HG03060 (cell line): Measurements from ENCODE around the gene HBS1L.

Experiments
- ATAC-seq: cut with Tn5 transposase; IDR thresholded peaks from one replicate; pipeline ENCODE4 v1.9.1; 2021; ENCODE audit warnings: low read depth, moderate number of reproducible peaks; ENCODE audit not compliant: unreplicated experiment

Gene HBS1L

DNA sequence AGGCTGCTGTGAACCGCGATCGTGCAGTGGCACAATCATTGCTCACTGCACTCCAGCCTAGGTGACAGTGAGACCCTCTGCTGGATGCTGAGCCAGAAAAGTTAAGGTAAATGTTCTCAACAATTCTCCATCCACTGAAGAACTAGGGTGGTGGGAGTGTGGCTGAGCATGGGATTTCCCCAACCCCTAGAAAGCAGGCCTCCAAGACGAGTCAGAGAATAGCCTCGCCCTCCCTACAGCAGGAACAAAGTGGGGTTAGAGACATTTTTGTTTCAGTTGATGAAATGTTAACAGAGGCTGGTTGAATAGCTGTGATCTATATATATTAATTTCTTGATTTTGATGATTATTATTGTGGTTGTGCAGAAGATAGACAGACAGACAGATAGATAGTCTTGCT, 98.6 kb downstream of the HBS1L start:
- no peak for ATAC-seq

DNA sequence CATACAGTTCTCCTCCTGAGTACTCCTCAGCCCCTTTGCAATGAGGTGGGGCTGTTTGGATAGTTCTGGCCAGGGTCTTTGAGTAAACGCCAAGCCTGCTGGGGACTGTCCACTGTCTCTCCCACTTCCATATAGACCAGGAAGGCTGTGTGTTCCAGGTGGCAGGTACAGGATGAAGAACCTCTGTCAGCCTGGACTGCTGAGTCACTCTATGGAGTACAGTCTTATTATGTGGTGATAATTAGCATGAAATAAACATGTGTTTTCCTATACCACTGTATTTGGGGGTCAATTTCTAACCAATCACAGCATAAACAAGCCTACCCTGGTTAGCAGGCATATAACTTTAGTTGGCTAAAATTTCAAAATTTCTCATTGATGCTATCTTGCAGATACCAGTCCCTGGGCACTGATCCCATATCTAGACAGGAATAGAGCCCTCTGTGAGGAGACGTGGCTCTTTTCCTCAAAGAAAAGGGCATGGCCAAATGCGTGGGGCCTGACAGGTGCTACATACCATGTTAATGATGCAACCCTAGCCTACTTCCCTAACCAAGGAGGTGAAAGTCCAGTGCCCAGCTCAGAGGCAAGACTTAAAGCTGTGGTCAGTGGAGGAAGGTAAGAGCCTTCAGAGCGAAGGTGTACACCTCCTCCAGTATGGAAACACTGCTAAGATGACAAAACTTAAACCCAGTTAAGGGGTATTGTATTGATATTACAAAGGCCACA, 100.2 kb downstream of the HBS1L start:
- no peak for ATAC-seq

DNA sequence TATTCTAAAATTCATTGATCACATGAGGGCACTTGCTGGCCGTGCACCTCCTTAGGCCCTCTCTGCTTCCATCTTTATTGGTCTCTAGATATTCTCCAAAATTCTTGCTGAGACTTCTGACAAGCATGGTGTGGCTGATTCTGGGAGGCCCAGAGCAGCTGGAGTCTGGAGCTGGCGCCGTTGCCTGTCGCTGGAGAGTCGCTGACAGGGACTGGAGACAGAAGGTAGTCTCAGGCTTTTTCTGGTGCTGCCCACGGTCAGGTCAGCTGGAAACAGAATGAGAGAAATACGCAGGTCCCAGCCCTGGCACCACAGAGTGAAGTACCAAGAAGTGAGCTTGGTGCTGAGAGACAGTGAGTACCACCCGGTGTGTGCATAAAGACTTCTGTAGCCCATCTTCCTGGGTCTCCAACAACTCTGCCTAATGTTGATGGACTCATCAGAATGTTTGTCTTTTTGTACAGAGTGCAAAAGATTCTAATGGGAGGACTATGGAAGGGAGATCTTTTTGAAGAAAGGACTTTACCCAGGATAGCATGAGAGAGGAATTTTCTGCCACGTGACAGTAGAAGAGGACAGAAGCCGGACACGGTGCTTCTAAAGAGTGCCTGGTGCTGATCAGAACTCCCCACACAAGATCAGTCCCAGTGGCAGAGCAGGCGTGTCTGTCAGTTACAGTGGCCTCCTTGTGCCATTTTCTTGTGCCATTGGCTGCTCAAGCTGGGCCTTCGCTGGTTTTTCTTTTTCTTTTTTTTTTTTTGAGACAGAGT, 102.9 kb downstream of the HBS1L start:
- no peak for ATAC-seq

DNA sequence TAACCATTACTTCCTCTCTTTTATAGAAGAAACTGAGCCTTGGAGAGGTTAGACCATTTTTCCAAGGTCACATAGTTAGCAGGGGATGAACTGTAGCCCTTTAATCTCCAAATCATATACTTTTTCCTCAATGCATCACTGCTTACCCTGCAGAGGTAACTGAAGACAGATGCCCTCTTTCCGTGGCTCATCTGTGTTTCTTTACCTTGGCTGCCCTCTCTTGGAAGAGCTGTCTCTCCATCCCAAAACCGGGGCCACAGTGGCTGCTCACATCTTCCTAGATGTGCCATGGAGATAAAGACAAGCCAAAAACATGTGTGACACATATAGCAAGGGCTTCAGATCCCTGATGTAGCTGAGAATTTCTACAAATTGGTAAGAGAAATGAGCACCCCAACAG, 104.1 kb downstream of the HBS1L start:
- no peak for ATAC-seq

DNA sequence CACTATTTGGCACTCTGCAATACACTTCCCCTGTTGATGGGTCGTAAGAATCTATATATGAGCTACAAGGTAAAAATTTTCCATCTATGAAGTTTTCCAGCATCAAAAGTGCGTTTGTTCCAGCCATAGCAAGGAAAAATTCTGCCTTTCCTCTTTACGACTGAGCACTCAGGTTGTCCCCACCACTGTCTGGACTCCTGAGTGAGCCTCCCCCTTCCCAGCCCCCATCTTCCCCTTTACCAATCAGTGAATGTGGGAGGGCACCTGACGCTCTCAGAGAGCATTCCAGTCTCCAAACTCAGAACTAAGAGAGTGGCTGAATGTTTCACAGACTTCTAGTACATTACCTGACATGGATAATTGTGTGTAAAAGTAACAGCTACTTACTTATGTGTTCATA, 104.7 kb downstream of the HBS1L start, which contains the start of gene ALDH8A1:
ALDH8A1 (minus strand) TSS at position 175 of the 400 bp plus-strand sequence; CDS start at position 127, 48 bp downstream.
- ATAC-seq = no peak

DNA sequence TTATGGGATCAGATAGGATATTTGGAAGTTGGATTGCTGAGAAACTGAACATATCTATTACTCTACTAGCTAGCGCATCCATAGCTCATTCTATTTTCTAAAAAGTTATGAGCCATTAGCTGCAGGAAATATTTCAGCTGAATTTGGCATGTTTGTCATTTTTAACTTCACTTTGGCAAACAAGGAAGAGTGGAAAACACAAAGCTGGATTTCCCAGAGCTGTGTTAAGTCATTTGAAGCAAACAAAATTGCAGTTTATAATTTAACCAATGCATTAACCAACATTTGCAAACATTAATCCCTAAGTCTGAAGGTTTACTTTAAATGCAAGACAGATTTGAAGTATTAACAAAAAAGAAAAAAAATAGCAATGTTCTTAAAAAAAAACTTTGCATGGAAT, 105.9 kb downstream of the HBS1L start:
- ATAC-seq = no peak

DNA sequence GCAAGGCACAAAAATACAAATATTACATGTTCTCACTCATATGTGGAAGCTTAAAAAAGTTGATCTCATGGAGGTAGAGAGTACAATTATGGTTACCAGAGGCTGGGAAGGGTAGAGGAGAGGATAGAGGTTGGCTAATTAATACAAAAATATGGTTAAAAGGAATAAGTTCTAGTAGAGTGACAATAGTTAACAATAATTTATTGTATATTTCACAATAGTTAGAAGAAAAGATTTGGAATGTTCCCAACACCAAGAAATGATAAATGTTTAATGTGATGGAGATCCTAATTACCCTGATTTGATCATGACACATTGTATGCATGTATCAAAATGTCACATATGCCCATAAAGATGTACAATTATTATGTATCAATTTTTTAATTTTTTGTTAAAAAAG, 106.5 kb downstream of the HBS1L start:
- ATAC-seq = no peak

DNA sequence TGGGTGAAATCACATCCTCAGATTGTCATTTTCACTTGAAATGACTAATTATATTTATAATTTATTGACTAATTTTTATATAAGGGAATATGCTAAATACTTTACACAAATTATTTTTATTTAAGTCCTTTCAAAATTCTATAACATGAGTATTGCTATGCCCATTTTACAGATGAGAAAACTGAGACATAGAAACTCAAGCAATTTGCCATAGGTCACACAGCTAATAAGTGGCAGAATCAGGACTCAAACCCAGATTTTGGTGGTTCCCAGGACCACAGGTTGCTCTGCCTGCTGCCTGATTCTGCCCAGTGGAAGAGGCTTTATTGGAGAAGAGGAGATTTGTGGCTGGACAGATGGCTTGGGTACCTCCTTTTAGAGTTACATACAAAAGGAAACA, 109.6 kb downstream of the HBS1L start:
- no peak for ATAC-seq

DNA sequence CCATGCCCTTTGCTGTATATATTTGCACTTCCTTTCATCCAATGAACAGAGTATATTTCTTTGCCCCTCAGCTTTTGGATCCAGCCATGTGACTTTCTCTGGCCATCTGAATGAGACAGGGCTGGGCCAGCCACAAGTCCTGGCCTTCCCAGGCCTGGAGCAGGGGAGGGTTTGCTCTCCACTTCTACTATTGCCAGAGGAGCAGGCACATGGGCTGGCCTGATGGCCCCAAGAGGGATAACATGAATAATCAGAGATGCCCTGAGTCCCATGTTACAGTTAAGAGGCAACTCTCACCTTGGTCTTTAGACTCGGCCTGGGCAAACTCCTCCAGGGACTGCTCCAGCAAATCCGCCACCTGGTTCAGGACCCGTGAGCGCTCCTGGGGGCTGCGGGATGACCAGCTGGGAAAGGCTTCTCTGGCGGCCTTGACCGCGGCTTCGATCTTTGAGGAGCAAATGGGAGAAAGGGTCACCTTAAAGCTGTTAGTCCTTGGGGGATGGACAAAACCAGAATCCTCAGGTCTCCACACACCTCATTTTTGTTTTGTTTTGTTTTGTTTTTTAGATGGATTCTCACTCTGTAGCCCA, 111.0 kb downstream of the HBS1L start:
- no peak for ATAC-seq

DNA sequence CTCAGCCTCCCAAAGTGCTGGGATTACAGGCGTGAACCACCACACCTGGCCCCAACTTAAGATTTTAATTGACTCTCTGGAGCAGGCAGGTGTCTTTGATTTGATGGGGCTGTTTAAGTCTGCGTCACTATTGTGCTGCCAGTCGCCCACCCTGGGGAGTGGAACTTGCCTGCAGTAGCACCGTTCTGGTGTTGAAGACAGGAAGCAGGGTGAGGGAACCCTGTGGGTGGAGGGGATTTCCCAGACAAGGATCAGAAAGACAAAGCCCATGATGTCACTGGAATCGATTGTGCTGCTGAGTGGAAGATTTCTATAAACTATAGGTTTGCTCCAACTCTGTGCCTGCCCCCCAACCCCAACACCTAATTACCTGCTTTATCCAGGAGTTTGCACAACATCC, 115.7 kb downstream of the HBS1L start:
- no peak for ATAC-seq

DNA sequence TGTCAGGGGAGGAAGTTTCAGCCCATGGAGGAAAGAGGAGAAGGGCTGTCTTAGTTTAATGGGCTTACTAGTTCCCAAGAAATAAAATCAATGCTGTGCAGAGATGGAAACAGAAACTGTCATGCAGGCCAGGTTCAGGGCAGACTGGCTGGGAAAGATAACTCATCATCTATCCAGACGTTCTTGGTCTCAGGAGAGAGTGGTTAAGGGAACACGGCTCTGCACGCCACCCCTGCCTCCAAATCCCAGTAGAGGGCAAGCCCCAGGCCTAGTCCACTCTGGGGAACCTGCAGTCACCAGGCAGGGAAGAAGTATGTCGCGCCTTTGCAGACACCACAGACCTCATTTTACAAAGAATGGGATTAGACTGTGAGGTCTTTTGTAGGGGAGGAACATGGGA, 117.2 kb downstream of the HBS1L start:
- no peak for ATAC-seq

DNA sequence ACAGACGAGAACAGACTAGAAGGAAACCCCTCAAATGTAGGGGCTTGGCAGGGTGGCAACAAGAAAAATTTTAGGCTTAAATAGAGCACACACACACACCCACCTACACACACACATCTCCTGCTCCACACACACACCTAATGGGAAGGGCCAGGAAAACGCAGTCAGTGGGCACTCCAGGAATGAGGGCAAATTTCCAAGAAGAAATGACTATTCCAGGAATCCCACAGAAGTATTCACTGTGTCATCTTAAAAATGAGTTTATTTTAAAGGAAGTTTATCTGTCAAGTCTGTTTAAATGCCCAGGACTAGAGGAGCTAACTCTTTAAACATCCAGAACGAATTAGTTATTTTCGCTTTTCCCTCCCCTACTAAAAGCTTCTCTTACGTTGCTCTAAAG, 117.7 kb downstream of the HBS1L start:
- no peak for ATAC-seq

DNA sequence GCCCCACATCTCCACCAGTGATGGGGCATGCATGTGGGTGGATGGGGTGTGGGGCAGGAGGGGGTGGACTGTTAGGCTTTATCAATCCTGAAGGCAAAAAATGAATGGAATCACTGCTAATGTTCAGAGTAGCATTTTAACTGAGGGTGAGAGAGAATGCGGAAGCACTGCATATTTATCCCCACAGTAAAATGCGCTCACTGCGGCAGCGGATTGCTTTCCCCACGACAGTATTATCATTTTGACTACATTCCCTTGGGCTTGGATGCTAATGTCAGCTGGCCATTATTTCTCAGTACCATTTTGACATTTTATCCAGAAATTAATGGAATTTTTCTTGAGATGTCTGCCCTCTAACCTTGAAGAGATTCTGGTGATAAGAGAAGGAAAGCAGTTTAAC, 118.1 kb downstream of the HBS1L start:
- ATAC-seq = no peak

DNA sequence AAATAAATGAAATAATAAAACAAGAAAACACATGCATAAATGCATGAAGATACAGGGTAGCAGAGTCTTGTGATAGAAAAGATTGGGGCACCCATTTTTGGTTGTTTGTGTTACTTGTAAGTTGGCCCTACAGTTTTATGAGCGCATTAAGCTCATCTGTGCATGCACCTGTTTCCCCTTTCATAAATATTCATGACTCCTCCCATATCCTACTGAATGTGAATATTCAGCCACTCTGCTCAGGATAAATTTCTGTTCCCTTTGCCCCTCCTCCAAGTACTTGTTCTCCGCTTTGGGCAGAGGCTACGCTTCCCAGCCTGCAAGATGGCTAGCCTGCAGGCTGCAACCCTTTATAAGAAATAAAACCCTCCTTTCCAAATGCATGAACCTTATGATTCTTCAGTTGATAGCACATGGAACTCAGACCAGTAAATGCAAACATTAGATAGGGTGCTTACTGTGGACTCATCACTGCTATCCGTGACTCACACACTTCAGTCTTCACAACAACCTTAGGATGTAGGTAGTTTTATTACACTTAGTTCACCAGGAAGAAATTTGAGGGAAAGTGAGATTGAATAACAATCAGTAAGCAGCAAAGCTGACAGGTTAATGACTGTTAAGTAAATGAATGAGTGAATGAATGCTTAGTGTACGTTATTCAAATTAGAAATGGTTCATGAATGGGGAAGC, 119.7 kb downstream of the HBS1L start:
- no peak for ATAC-seq

DNA sequence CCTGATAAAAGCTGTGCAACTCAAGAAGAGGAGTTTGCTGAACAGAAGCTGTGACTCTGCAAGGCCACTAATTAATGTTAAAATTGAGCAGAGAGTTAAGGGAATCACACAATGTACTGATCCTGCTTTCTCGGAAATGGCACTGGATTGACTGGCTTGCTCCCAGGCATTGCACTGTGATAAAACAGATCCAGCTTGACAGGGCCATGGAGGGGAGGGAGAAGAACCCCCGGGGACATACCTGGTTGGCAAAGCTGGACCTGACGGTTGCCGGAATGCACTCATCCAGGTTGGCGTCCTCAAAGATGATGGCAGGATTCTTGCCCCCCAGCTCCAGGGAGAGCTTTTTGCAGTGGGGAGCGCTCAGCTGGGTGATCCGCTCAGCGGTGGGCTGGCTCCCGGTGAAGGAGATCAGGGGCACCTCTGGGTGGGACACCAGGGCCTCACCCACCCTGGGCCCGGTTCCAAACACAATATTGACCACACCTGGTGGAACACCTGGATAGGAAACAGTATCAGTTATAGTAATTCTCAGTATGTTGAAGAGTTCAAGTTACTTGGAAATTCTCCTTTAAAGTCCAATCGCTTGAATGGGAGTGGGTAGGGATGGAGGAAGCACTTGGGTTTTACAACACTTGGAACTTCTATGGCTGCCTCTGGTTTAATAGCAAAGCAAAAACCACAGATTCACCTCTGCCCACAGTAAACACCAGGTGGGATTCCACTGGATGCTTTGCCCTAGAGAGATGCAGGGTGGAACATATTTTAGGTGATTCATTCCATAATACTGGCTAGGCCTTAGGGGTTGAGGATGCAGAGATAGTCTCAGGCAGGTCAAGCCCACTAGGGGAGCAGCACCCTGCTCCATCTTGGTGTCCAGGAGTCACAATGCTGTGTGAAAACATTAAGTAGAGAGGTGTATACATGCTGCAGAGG, 121.8 kb downstream of the HBS1L start:
- no peak for ATAC-seq

DNA sequence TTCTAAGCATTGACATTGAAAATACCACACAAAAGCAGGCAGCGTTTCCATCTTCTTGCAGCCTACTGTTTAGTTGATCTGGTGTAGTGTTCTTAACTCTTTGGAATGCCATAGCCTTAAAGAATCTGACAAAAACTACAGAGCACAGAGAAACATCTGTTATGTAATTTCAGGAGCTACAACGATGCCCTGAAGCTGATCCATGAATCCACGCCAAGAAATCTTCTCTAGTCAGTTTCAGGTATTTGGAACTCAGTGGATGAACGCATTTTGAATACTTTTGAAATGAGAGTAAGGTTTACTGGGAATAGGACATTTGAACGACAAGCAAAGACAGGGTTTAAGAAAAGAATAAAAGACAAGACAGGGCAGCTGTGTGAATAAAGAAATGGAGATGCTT, 122.5 kb downstream of the HBS1L start:
- ATAC-seq = no peak

DNA sequence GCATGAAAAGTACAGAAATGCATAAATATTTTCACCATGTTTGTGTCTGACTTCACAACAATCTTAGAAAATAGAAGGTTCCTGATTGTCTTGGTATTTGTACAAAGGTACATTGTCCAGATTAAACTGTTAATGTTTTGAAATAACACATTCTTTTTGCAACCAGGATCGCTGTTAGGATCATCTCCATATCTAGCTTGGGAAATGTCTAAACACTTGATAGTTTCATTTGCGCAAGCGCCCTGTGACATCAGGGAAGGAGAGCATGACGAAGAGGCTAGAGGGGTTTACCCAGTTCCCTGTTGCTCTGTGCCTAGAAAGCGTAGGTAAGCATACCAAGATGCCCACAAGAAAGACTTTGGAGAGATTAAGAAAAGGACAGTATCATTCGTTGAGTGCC, 124.2 kb downstream of the HBS1L start:
- ATAC-seq = no peak

DNA sequence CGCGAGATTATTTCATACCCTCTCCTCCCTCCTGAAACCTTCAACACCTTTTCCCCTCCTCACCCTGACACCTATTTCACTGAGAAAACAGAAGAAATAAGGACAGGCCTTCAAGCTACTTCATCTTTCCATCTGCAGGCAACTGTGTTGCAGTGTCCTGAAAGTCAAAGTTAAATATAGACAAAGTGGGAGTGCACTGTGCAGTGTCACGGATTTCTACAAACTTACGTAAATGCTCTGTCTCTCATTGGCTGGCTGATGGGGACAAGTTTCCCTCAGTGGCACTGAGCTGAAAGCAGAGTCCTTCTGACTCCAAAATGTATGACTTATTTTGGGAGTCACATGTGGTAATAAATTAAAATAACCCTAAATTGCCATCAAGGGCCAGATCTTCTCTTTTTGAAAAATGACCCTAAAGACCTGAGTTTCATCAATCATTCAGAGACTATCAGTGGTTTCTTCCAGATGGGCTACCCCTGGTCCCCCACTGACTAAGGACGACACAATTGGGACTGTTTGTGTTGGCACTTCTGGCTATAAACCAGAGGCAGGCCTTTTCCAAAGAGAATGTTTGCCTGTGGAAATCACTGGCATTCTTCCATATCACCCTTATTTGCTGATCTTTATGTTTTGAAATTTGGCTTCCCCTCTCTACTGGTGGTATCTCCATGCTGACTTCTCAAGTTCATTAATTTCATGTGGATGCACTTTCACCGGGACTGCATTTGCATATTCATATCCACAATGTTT, 126.3 kb downstream of the HBS1L start:
- no peak for ATAC-seq

DNA sequence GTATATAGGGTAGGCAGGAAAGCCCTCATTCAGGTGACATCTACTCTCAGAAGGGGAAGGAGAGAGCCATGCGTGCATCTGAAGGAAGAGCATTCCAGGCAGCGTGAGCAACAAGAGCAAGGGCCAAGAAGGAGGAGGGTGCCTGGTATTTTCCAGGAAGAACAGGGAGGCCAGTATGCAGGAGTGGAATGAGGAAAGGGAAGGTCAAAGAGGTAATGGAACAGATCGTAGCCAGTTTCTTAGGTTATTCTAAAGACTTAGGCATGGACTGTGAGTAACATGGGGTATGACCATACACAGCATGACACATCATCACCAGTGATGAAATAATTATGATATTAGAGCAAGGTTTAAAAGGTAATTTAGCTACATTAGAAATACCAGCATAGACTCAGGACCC, 128.8 kb downstream of the HBS1L start:
- no peak for ATAC-seq
